PC-9 (cell line): Measurements from ENCODE around the gene C9orf78.

Source experiments
- EZH2 ChIP-seq: fragments of 200-600 bp; sonication (generic); IDR thresholded peaks from 2 replicates; pipeline ENCODE4 v1.8.0; 2017; ENCODE audit warnings: antibody characterized with exemption, low read depth
- TF ChIP-seq, protein P1 (sequence below): fragments of 200-600 bp; sonication (generic); conservative IDR thresholded peaks from 2 replicates; pipeline ENCODE4 v1.6.1; 2017; ENCODE audit warnings: mixed run types, antibody characterized with exemption, mild to moderate bottlenecking, moderate library complexity

DNA sequence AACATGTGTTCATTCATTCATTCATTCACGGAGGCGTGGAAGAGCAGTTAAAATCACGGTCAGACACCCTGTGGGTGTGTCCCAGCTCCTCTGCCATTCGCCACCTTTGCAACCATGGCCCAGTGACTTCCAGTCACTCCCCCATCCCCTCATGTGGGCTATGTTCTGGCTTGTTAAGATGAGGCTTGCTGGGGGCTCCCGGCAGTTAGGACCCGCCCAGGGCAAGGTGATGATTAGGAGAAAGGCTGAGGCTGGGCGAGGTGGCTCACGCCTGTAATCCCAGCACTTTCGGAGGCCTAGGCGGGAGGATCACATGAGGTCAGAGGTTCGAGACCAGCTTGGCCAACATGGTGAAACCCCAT is 57.3 kb downstream of the C9orf78 start:
- TF ChIP-seq, protein P1, sequence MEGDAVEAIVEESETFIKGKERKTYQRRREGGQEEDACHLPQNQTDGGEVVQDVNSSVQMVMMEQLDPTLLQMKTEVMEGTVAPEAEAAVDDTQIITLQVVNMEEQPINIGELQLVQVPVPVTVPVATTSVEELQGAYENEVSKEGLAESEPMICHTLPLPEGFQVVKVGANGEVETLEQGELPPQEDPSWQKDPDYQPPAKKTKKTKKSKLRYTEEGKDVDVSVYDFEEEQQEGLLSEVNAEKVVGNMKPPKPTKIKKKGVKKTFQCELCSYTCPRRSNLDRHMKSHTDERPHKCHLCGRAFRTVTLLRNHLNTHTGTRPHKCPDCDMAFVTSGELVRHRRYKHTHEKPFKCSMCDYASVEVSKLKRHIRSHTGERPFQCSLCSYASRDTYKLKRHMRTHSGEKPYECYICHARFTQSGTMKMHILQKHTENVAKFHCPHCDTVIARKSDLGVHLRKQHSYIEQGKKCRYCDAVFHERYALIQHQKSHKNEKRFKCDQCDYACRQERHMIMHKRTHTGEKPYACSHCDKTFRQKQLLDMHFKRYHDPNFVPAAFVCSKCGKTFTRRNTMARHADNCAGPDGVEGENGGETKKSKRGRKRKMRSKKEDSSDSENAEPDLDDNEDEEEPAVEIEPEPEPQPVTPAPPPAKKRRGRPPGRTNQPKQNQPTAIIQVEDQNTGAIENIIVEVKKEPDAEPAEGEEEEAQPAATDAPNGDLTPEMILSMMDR, result no peak
- no peak for TF ChIP-seq EZH2
